Astrocyte (in vitro differentiated cells and primary cell): ENCODE data around the gene OR52I2. TPM values are rescaled to one million over a fixed set of nuclear protein-coding genes. Genes with fewer than 3 reads are reported as not detected.
A peak's percentile ranks its signal among the peaks of the same experiment; 100 is the strongest.

Source experiments
- DNase-seq: peaks from one replicate; pipeline ENCODE4 v3.0.0-alpha.2; 2010; ENCODE audit warnings: low read depth
- FAIRE-seq: peaks from 2 replicates; lab custom pipeline; 2011; peaks lifted over from hg19 to GRCh38; lab: Jason Lieb, UNC
- H2AFZ ChIP-seq: 2 replicates; pipeline ENCODE4 v1.6.0; 2012; ENCODE audit warnings: low read depth, low read length, inconsistent platforms
- H3K27ac ChIP-seq: 2 replicates; pipeline ENCODE4 v1.5.1; 2011; ENCODE audit warnings: low read depth, low read length, inconsistent platforms
- H3K27me3 ChIP-seq: 2 replicates; pipeline ENCODE4 v1.6.0; 2011; ENCODE audit warnings: low read length, inconsistent platforms; ENCODE audit not compliant: insufficient read depth
- H3K36me3 ChIP-seq: 2 replicates; pipeline ENCODE4 v1.5.1; 2011; ENCODE audit warnings: low read length, inconsistent platforms; ENCODE audit not compliant: insufficient read depth
- H3K4me1 ChIP-seq: 2 replicates; pipeline ENCODE4 v1.5.1; 2011; ENCODE audit warnings: low read length, inconsistent platforms; ENCODE audit not compliant: insufficient read depth
- H3K4me2 ChIP-seq: 2 replicates; pipeline ENCODE4 v1.6.0; 2012; ENCODE audit warnings: low read length, inconsistent platforms
- H3K4me3 ChIP-seq: 2 replicates; pipeline ENCODE4 v1.5.1; 2011; ENCODE audit warnings: low read depth, mild to moderate bottlenecking, low read length, inconsistent platforms; ENCODE audit not compliant: insufficient read depth
- H3K79me2 ChIP-seq: 2 replicates; pipeline ENCODE4 v1.6.0; 2012; ENCODE audit warnings: mild to moderate bottlenecking, low read length, inconsistent platforms; ENCODE audit not compliant: insufficient read depth
- H3K9ac ChIP-seq: 2 replicates; pipeline ENCODE4 v1.6.0; 2012; ENCODE audit warnings: mild to moderate bottlenecking, low read length, inconsistent platforms
- H3K9me3 ChIP-seq: 2 replicates; pipeline ENCODE4 v1.5.1; 2012; ENCODE audit warnings: low read depth, mild to moderate bottlenecking, low read length, inconsistent platforms; ENCODE audit not compliant: insufficient read depth
- H4K20me1 ChIP-seq: 2 replicates; pipeline ENCODE4 v1.6.0; 2012; ENCODE audit warnings: low read length, inconsistent platforms; ENCODE audit not compliant: insufficient read depth
- H3K27ac Mint-ChIP-seq: one replicate; pipeline ENCODE4 v1.8.0; 2021; ENCODE audit warnings: mild to moderate bottlenecking, mixed read lengths; ENCODE audit not compliant: unreplicated experiment
- H3K27me3 Mint-ChIP-seq: one replicate; pipeline ENCODE4 v1.8.0; 2021; ENCODE audit warnings: low read depth, mixed read lengths; ENCODE audit not compliant: unreplicated experiment
- H3K36me3 Mint-ChIP-seq: one replicate; pipeline ENCODE4 v1.8.0; 2021; ENCODE audit warnings: low read depth, mixed read lengths; ENCODE audit not compliant: unreplicated experiment
- H3K4me1 Mint-ChIP-seq: one replicate; pipeline ENCODE4 v1.8.0; 2021; ENCODE audit warnings: low read depth, mixed read lengths; ENCODE audit not compliant: unreplicated experiment
- H3K4me3 Mint-ChIP-seq: one replicate; pipeline ENCODE4 v1.8.0; 2021; ENCODE audit warnings: mild to moderate bottlenecking, moderate library complexity, mixed read lengths; ENCODE audit not compliant: unreplicated experiment
- H3K9me3 Mint-ChIP-seq: one replicate; pipeline ENCODE4 v1.8.0; 2021; ENCODE audit warnings: mild to moderate bottlenecking, mixed read lengths; ENCODE audit not compliant: unreplicated experiment
- CTCF ChIP-seq: IDR thresholded peaks from 2 replicates; pipeline ENCODE4 v1.5.1; 2011; ENCODE audit warnings: low read depth, mild to moderate bottlenecking, inconsistent platforms, low read length, moderate library complexity; ENCODE audit not compliant: insufficient read depth
- EZH2 ChIP-seq: IDR thresholded peaks from 2 replicates; pipeline ENCODE4 v1.6.1; 2012; ENCODE audit warnings: mild to moderate bottlenecking, low read length, inconsistent platforms; ENCODE audit not compliant: insufficient read depth
- total RNA-seq: library from RNA; stranded (reverse); gene quantifications from 2 replicates; pipeline ENCODE4 v1.2.1, GENCODE V29; 2021

The OR52I2 gene
- total RNA-seq, 1 donor from 2014 or later: not detected

GRCh38 chr11:4607096-4607495, 25.6 kb downstream of the OR52I2 start:
- Mint-ChIP-seq H3K36me3 (peaks cover 10% of the 10 kb centered on the region), H3K27ac (peak overlapping the region; percentile 34), H3K4me3 (peak overlapping the region; percentile 97), H3K9me3 (no peaks in the 10 kb centered on the region), H3K4me1 (peaks cover 4% of the 10 kb centered on the region), H3K27me3 (no peaks in the 10 kb centered on the region)
- TF ChIP-seq CTCF: no peak
- no peak for TF ChIP-seq EZH2
- Histone ChIP-seq H3K27ac (no peak overlapping the region), H3K27me3 (no peaks in the 10 kb centered on the region), H3K36me3 (no peaks in the 10 kb centered on the region), H4K20me1 (no peaks in the 10 kb centered on the region), H3K79me2 (no peaks in the 10 kb centered on the region), H3K4me3 (peak overlapping the region; percentile 68), H3K4me1 (peaks cover 7% of the 10 kb centered on the region), H3K4me2 (peak overlapping the region; percentile 80), H3K9ac (peak overlapping the region; percentile 88), H3K9me3 (no peaks in the 10 kb centered on the region), H2AFZ (peak overlapping the region; percentile 81)
- FAIRE-seq: peak; percentile 47
- DNase-seq: peak; percentile 20

- Mint-ChIP-seq H3K4me3 (peak within 1 kb of the TSS; percentile 97), H3K36me3 (peaks cover 10% of the 10 kb centered on the region), H3K27me3 (no peaks in the 10 kb centered on the region), H3K27ac (peak within 1 kb of the TSS; percentile 34), H3K4me1 (peaks cover 4% of the 10 kb centered on the region), H3K9me3 (no peaks in the 10 kb centered on the region)
- Histone ChIP-seq H3K36me3 (no peaks in the 10 kb centered on the region), H3K27me3 (no peaks in the 10 kb centered on the region), H3K4me2 (peak within 1 kb of the TSS; percentile 80), H3K4me1 (peaks cover 7% of the 10 kb centered on the region), H4K20me1 (no peaks in the 10 kb centered on the region), H2AFZ (peak within 1 kb of the TSS; percentile 81), H3K4me3 (peak within 1 kb of the TSS; percentile 68), H3K9me3 (no peaks in the 10 kb centered on the region), H3K27ac (peak within 1 kb of the TSS; percentile 85), H3K9ac (peak within 1 kb of the TSS; percentile 88), H3K79me2 (no peaks in the 10 kb centered on the region)
- FAIRE-seq (no peak), DNase-seq (peak; percentile 91)
- TF ChIP-seq EZH2 (no peak), CTCF (no peak)
These were observed 26.5 kb downstream of the OR52I2 start, which contains the start of gene TRIM68 for GRCh38 chr11:4607781-4608666. Gene TRIM68 (minus strand): TSS chr11:4608231. CDS start chr11:4605504, 2,727 bp downstream.
